IPS-NIHi11 (cell line): ENCODE data around the gene SRPRA.

ENCODE experiments used
- DNase-seq: peaks from one replicate; pipeline ENCODE4 v3.0.0; 2012; ENCODE audit warnings: mixed read lengths, low spot score

Gene SRPRA

DNA sequence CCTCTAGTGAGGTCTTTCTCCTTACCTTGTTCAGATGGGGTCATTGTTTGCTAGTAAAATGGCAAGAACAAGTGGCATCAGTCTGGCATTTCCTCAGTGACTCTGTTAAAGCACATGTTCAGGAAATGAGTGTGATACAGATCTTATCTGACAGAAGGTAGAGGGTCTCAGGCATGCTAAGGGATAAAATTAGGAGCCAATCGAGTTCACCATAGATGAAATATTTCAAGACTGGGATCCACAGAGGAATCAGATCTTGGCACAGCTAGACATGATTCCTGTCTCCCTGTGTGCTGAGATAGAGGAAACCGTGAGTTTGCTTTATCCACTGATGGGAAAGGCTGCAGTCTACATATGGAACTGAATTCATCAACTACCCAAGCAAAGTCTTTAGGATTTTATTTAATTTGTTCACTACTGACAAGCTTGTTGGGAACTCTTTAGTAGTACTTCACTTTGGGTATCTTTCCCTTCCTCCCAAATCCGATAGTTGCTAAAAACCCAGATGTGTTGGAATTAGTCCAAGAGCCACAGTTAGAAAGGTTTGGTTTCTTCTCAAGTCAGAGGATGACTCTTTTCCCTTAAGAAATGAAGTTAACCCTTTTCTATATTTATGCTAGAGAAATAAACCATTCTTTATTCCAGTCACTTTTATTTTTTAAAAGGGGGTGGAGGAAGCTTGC lies 38.7 kb downstream of the SRPRA start:
- DNase-seq, result no peak

DNA sequence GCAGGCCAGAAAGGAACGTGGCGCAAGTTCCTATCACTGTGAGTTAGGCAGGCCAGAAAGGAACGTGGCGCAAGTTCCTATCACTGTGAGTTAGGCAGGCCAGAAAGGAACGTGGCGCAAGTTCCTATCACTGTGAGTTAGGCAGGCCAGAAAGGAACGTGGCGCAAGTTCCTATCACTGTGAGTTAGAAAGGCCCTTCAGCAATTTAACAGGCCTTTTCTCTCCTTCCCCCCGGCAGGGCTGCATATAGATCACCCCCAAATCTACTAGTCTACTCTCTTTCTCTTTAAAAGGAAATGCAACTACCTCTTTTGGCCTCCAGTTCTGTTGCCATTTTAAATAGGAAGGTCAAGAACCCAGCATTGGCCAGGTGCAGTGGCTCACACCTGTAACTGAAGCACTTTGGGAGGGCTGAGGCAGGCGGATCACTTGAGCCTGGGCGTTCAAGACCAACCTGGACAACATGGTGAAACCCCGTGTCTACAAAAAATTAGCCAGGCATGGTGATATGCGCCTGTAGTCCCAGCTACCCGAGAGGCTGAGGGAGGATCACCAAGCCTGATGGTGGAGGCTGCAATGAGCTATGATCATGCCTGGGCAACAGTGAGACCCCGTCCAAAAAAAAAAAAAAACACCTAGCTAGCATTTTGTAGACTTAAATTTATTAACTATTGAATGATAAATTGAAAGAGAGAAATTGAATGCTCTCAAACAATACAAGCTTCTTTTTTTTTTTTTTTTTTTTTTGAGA lies 42.2 kb downstream of the SRPRA start:
- no peak for DNase-seq

DNA sequence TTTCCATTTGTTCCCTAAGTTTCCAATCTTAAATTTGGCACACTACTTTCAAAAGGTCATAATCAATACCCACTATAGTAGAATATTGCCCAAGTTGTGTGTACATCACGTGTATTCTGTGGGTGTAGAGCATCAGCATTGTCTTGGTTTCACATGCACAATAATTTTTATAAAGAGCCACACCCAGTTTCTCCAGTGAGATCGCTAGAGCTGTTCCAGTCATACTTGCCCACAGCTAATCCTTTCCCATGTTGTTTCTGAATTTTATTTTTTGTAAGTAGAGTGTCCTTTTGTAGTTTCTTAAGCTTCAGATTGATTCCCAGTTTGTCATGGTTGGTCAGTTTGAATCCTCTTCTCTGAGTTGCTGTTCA lies 43.4 kb downstream of the SRPRA start:
- no peak for DNase-seq

DNA sequence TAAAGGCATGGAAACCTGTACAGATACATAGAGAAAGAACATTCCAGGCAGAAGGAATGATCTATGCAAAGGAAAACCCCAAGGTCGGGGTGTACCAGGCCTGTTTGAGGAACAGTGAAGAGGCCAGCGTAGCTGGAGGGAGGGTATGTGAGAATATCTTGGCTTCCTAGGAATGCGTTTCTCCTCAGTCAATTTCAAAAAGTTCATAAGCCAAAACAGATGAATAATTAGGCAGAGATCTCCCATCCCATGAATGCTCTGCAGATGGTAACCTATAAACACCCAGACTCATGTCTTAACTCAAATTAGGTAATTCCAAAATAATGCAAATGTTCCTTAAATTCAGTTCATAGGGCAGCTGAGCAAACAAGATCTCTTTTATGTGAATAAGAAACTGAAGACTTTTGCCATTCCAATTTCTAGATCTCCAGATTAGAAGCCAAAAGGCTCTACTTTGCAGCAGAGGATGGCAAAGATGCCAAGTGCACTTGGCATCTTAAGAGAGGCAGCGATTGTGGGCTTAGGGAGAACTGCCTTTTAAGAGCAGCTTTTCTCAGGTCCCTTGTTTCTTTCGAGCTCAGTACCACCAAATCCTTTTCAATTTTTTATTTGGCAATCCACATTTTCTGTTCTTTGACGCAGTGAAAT lies 43.9 kb downstream of the SRPRA start:
- no peak for DNase-seq

DNA sequence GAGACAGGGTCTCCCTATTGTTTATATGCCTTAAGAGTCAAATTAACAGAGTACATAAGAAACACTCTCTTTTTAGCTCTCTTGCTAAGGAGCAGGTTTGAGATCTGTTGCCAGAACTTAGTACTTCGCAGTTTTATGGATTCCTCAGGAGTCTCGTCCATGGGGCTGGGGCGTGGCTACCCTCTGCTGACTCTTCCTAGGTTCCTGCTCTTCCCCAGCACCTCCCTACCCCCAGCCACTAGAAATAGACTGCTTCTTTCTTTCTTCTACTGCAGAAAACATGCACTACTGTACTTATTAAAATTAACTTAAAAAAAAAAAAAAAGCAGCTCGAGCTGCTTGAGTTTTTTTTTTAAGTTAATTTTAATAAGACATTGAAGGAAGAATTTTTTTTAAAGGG lies 49.1 kb downstream of the SRPRA start:
- DNase-seq, result no peak

DNA sequence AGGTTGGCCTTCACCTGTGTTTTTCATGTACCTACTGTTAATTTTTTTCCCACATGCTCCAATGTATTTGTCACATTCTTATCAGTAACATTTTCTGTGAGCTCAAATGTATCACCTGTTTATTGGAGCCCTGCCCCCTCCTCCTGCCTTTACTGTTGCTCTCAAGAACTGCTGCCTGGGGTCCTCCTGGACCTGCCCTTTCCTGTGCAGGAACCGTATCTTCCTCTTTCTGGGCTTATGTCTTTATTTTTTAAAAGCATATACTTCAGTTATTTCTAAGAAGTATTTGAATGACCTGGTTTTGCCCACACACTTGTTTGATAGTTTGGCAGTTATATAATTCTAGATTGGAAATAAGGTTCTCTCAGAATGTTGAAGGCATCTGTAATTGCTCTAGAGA lies 51.2 kb downstream of the SRPRA start:
- no peak for DNase-seq

DNA sequence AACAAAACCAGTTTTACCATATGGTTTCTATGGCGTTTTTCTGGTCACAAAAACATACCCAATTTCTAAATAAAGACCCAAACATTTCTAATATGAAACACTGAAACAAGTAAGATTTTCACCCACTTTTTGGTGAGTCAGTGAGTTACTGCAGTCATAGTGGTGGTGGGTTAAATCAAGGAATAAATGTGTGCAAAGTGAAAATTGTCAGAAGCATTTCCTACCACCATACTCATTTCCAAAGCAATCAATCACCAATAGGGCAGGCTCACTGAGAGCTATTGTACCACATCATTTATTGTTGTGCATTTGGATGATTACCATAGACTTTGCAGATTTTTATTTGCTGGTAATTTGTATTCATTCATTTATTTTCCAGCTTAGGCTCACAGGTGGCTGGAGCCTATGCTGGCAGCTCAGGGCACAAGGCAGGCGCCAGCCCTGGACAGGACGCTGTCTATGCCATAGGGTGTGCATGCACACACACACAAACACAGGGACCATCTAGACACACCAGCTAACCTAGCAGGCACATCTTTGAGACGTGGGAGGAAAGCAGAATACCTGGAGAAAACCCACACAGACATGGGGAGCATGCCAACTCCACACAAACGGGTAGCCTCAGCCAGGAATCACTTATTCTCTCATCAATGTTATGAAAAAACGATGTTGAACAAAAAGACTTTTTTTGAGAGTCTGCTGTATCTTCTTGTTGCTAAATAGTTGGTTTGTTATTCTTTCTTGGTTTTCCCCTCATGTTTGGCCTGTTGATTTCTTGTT lies 52.0 kb downstream of the SRPRA start:
- DNase-seq, result no peak

DNA sequence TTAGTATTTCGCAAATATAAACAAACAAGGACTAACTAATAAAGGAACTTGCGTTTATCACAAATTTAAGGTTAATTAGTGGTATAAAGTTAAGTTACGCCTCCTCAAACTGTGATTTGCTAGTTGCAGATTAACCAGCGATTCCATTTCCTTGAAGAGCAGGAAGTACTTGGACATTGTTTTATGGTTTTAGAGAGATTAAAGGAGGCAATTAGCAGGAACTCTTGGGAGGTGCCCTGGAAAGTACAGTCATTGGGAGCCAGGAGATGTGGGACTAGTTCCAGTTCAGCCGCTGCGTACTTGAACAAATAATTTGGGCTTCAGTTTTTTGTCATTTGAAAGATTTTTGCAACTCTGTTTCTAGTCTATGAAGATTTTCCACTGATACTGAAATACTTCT lies 53.9 kb downstream of the SRPRA start:
- DNase-seq, result no peak

DNA sequence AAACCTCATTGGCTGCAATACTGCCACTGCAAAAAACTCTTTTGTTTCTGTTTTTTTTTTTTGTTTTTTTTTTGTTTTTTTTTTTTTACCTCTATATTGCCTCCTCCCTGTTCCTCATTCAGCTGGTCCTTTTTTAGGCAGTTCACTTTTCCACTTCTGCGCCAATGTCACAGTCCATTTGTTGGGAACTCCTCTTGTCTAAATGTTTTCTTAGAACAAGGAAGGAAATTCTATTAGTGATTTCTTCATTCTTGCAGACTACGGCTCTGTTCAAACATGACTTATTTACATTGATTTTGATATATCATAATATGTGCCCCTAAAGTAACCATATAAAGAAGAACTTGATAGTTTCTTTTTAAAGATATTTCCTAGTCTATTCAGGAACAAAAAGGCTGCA lies 54.3 kb downstream of the SRPRA start:
- DNase-seq, result no peak
